Activated naive CD8-positive, alpha-beta T cell treated with anti-CD3 and anti-CD28 coated beads, Interleukin-2, amount 50 U/mL, for 24 hours (primary cell): ENCODE results near the gene CORO7.
A peak's percentile ranks its signal among the peaks of the same experiment; 100 is the strongest.

Experiments
- ATAC-seq: fragments of 150-1000 bp; cut with Tn5 transposase; one replicate; pipeline ENCODE4 v1.10.0; 2021
- DNase-seq: peaks from one replicate; pipeline ENCODE4 v3.0.0; 2021
- H3K27ac Mint-ChIP-seq: one replicate; pipeline ENCODE4 v1.8.0; 2021; ENCODE audit warnings: mild to moderate bottlenecking, mixed read lengths
- H3K27me3 Mint-ChIP-seq: one replicate; pipeline ENCODE4 v1.8.0; 2021; ENCODE audit warnings: mixed read lengths
- H3K36me3 Mint-ChIP-seq: one replicate; pipeline ENCODE4 v1.8.0; 2021; ENCODE audit warnings: low read depth, mixed read lengths
- H3K4me1 Mint-ChIP-seq: one replicate; pipeline ENCODE4 v1.8.0; 2021; ENCODE audit warnings: mixed read lengths
- H3K4me3 Mint-ChIP-seq: one replicate; pipeline ENCODE4 v1.8.0; 2021; ENCODE audit warnings: mild to moderate bottlenecking, moderate library complexity, mixed read lengths
- H3K9me3 Mint-ChIP-seq: one replicate; pipeline ENCODE4 v1.8.0; 2021; ENCODE audit warnings: mixed read lengths

Gene CORO7

DNA sequence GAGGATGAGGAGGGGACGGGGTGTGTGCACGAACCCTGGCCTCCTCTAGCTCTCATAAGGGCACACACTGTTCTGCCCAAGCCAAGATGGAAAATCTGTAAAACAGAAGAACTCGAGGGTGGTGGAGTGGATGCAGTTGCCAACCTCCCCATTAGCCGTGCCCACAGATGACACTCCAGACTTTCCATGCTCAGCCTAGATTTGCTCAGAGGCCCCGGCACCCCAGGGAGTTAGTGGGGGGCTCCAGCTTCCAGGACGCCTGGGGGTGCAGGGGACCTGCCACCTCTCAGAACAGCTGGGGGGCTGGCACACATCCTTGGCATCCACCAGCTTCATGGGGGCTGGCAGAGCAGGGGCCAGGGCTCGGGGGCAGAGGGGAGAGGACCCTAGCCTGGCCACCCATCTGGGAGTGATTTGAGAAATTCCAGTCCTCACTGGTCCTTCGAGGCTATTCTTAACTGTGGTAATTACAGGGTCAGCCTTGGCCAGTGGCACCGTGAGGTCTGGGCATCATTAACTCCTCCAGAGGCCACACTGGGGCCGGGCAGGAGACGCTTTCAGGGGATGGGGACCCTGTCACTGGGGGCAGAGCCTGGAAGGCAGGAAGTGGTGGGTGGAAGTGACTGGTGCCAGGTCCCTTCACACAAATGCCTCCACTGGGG is 30.5 kb downstream of the CORO7 start:
- no peaks in the 10 kb centered on the region for H3K36me3 Mint-ChIP-seq
- H3K9me3 Mint-ChIP-seq: no peaks in the 10 kb centered on the region
- DNase-seq: no peak
- no peak overlapping the region for H3K4me3 Mint-ChIP-seq
- no peak overlapping the region for H3K27ac Mint-ChIP-seq
- peaks cover 2% of the 10 kb centered on the region for H3K4me1 Mint-ChIP-seq
- no peaks in the 10 kb centered on the region for H3K27me3 Mint-ChIP-seq
- no peak for ATAC-seq

DNA sequence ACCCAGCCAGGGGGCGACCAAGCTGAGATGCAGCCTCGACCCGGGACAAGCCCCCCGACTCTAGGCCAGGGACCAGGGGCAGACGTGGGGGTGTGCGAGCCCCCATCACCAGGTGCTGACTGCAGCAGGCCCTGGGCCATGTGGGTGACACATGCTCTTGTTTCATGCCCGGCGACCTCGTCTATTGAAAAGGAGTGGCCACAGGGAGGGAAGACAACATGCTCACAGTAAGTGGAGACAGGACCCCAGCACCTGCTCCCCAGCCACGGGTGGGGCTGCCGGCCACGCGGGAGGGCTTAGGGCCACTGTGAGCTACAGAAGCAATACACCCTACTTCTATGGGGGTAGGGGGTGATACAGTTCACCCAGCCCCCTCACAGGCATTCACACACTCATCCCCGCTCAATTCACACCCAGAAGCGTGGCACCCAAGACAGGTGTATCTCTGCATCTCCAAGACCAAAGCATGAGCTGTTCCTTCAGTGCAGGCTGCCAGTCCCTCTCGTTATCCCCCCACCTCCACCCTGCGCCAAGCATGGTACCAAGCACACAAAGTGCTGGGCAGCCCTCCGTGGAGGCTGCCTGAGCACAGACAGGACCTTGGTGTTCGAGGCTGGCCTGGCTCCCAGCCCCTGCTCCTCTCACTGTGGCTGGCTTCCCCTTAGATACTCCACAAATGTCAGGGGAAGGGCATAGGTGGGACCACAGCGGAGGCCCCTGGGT is 31.2 kb downstream of the CORO7 start:
- DNase-seq (no peak), ATAC-seq (no peak)
- no peak overlapping the region for H3K27ac Mint-ChIP-seq
- H3K4me3 Mint-ChIP-seq: no peak overlapping the region
- peaks cover 2% of the 10 kb centered on the region for H3K4me1 Mint-ChIP-seq
- H3K36me3 Mint-ChIP-seq: no peaks in the 10 kb centered on the region
- no peaks in the 10 kb centered on the region for H3K9me3 Mint-ChIP-seq
- H3K27me3 Mint-ChIP-seq: no peaks in the 10 kb centered on the region

DNA sequence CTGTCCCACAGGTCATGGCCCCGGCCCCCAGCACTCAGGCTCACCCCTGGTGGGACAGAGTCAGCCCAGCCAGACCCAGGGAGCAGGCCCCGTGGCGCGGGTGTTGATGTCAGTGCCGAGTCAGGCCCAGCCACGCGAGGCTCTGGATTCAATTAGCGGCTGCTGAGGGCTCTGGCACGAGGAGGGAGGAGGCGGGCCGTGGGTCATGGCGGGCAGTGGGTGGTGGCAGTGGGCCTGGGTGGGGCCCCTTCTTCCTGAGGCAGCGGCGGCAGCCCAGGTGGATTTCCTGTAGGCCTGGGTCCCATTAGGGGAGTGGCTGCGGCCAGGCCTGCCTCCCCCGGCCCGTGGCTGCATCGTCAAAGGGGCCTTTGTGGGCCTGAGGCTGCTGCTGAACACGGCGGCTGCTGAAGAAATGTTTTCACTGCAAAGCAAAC is 31.9 kb downstream of the CORO7 start:
- Mint-ChIP-seq H3K9me3 (no peaks in the 10 kb centered on the region), H3K27me3 (no peaks in the 10 kb centered on the region), H3K4me1 (peaks cover 2% of the 10 kb centered on the region), H3K27ac (no peak overlapping the region), H3K4me3 (no peak overlapping the region), H3K36me3 (no peaks in the 10 kb centered on the region)
- DNase-seq: no peak
- ATAC-seq: no peak

DNA sequence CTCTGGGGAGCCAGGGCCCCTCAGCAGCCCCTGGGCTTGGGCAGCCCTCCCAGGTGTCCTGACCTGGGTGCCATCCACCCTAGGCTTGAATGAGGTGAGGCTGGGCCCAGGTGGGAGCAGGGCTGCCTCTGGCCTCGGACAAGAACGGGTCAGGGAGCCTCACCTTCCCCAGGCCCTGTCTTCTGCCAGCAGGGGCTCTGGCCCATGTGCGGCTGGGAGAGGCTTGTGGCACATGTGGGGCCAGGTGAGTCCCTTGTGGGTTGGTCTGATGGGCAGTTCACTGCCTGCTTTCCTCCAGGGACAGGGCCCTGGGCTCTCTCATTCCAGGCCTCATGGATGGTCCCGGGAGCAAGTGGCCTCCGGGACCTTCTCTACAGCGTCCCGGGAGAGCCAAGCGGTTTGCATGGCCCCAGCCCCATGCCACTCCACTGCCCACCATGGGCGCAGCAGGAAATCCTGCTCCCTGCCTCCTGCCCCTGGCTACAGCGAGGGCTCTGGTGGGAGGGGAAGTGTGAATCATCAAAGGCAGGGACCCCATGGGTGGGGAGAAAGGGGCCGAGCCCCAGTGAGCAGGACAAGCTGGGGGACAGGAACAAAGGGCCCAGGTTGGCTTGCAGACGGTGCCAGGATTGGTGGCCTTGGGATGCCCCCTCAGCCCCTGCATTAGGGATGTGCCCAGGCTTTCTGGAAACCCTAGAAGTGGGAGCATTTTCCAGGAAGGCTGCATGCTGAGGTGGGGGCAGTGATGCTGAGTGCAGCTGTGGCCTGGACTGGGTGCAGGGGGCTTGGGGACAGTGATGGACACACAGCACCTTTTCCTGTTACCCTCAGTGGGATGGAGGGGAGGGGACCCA is 32.6 kb downstream of the CORO7 start:
- Mint-ChIP-seq H3K27ac (no peak overlapping the region), H3K4me1 (peaks cover 2% of the 10 kb centered on the region), H3K36me3 (no peaks in the 10 kb centered on the region), H3K27me3 (no peaks in the 10 kb centered on the region), H3K4me3 (no peak overlapping the region), H3K9me3 (no peaks in the 10 kb centered on the region)
- no peak for ATAC-seq
- no peak for DNase-seq

DNA sequence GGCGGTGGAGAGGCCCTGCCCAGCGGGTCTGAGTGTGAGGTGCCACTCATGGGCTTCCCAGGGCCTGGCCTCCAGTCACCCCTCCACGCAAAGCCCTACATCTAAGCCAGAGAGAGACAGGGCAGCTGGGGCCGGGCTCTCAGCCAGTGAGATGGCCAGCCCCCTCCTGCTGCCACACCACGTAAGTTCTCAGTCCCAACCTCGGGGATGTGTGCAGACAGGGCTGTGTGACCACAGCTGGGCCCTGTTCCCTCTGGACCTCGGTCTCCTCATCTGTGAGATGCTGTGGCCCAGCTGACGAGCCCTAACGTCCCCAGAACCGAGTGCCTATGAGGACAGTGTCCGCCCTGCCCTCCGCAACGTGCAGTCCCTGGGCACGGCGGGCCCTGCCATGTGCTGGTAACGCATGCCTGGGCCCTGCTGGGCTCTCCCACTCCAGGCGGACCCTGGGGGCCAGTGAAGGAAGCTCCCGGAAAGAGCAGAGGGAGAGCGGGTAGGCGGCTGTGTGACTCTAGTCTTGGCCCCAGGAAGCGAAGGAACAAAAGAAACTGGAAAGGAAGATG is 33.5 kb downstream of the CORO7 start:
- H3K27me3 Mint-ChIP-seq: no peaks in the 10 kb centered on the region
- H3K27ac Mint-ChIP-seq: no peak overlapping the region
- DNase-seq: no peak
- ATAC-seq: no peak
- no peaks in the 10 kb centered on the region for H3K9me3 Mint-ChIP-seq
- H3K36me3 Mint-ChIP-seq: no peaks in the 10 kb centered on the region
- no peak overlapping the region for H3K4me3 Mint-ChIP-seq
- peaks cover 2% of the 10 kb centered on the region for H3K4me1 Mint-ChIP-seq

DNA sequence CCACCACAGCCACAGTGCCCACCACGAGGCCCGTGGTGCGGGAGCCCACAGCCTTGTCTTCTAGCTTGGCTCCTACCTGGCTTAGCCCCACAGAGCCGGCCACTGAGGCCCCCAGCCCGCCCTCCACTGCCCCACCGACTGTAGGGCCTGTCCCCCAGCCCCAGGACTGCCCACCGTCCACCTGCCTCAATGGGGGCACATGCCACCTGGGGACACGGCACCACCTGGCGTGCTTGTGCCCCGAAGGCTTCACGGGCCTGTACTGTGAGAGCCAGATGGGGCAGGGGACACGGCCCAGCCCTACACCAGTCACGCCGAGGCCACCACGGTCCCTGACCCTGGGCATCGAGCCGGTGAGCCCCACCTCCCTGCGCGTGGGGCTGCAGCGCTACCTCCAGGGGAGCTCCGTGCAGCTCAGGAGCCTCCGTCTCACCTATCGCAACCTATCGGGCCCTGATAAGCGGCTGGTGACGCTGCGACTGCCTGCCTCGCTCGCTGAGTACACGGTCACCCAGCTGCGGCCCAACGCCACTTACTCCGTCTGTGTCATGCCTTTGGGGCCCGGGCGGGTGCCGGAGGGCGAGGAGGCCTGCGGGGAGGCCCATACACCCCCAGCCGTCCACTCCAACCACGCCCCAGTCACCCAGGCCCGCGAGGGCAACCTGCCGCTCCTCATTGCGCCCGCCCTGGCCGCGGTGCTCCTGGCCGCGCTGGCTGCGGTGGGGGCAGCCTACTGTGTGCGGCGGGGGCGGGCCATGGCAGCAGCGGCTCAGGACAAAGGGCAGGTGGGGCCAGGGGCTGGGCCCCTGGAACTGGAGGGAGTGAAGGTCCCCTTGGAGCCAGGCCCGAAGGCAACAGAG is 34.2 kb downstream of the CORO7 start:
- Mint-ChIP-seq H3K27ac (no peak overlapping the region), H3K27me3 (no peaks in the 10 kb centered on the region), H3K9me3 (no peaks in the 10 kb centered on the region), H3K4me3 (no peak overlapping the region), H3K4me1 (peaks cover 2% of the 10 kb centered on the region), H3K36me3 (no peaks in the 10 kb centered on the region)
- ATAC-seq (no peak), DNase-seq (no peak)

DNA sequence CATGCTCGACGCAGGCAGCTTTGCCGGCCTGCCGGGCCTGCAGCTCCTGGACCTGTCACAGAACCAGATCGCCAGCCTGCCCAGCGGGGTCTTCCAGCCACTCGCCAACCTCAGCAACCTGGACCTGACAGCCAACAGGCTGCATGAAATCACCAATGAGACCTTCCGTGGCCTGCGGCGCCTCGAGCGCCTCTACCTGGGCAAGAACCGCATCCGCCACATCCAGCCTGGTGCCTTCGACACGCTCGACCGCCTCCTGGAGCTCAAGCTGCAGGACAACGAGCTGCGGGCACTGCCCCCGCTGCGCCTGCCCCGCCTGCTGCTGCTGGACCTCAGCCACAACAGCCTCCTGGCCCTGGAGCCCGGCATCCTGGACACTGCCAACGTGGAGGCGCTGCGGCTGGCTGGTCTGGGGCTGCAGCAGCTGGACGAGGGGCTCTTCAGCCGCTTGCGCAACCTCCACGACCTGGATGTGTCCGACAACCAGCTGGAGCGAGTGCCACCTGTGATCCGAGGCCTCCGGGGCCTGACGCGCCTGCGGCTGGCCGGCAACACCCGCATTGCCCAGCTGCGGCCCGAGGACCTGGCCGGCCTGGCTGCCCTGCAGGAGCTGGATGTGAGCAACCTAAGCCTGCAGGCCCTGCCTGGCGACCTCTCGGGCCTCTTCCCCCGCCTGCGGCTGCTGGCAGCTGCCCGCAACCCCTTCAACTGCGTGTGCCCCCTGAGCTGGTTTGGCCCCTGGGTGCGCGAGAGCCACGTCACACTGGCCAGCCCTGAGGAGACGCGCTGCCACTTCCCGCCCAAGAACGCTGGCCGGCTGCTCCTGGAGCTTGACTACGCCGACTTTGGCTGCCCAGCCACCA is 35.1 kb downstream of the CORO7 start:
- Mint-ChIP-seq H3K27me3 (no peaks in the 10 kb centered on the region), H3K36me3 (no peaks in the 10 kb centered on the region), H3K9me3 (no peaks in the 10 kb centered on the region), H3K27ac (no peak overlapping the region), H3K4me3 (no peak overlapping the region), H3K4me1 (no peaks in the 10 kb centered on the region)
- ATAC-seq (no peak), DNase-seq (no peak)

DNA sequence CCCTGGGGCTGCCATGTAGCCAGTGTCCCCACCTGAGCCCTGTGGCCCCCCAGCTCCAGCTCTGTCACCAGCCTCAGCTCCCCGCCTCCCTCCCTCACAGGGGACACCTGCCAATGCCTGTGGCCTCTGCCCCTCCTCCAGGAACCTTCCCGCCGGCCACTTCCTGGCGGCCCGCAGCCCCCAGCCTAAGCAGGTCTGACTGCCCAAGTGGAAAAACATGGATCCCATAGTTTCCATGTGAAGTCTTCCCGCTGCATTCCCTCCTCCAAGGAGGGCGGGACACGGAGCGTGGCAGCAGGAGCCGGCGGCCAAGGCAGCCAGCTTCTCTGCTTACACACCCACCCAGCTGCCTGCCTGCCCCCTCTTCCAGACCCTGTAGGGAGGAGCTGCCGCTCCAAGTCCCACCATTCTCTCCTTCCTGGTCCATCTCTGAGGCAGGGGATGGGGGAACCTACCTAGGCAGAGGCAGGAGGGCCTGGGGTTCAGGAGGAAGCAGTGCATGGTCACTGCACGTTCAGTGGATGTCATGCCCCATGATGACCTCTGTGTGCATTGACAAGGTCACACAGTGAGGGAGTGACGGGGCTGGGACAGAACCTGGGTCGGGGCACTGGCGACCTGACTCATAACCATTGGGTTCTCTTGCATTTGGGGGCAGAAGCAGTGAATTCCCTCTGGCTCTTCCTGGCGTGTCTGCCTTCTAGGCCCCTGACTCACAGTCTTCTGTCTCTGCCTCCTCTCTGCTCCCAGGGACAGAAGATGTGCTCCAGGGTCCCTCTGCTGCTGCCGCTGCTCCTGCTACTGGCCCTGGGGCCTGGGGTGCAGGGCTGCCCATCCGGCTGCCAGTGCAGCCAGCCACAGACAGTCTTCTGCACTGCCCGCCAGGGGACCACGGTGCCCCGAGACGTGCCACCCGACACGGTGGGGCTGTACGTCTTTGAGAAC is 36.0 kb downstream of the CORO7 start:
- Mint-ChIP-seq H3K27ac (peak overlapping the region; percentile 22), H3K36me3 (no peaks in the 10 kb centered on the region), H3K4me1 (no peaks in the 10 kb centered on the region), H3K4me3 (no peak overlapping the region), H3K27me3 (no peaks in the 10 kb centered on the region), H3K9me3 (no peaks in the 10 kb centered on the region)
- DNase-seq: no peak
- ATAC-seq: no peak

DNA sequence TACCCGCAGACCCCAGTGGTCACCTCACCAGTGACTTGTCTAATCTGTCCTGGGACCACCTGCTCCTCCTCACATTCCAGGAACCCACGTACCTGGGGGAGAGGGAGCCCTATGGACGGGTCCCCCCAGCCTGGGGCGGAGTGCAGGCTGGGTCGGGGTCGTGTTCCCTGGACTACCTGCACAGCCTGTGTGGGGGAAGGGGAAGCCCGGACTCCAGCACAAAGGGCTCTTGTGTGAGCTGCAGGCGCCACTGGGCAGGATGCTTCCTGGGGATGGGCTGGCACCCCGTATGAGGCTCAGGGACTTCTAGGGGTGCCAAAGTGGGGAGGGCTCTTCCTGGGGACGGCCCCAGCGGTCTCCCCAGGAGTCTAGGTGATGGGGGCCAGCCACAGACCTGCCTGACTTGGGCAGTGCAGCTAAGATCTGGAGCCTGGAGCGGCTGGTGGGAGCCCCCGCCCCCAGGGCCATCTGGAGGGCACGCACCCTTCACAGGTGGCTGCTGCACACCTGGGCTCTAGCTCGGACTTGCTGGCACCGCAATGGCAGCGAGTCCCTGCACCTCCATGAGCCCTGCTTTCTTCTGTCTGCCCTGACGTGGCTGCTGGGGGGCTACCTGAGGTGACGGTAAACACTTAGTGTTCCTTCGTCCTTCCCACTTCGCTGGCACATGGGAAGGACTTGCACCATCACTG is 37.3 kb downstream of the CORO7 start:
- Mint-ChIP-seq H3K27me3 (no peaks in the 10 kb centered on the region), H3K4me3 (no peak overlapping the region), H3K27ac (no peak overlapping the region), H3K9me3 (no peaks in the 10 kb centered on the region), H3K36me3 (no peaks in the 10 kb centered on the region), H3K4me1 (no peaks in the 10 kb centered on the region)
- ATAC-seq: no peak
- DNase-seq: no peak

DNA sequence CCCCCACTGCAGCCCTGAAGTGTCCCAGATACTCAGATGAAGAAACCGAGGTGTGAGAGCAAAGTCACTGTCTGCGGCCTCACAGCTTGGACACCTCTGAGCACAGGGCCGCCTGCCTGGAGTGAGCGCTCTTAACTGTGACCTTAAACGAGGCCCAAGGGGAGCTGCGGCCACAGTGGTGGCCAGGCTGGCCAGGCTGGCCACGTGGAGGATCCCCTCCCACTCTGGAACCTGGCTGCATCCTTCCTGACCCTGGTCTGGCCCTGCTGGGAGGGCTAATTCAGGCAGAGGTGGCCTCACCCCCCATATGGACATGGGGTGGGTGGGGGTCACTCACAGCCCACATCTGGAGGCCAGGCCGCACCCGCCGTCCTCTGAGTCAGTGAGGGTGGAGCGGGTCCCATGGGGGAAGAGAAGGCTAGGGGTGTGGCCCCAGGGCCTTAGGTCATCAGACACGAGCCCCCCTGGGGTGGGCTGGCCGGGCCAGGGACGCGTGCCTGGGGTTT is 38.2 kb downstream of the CORO7 start:
- Mint-ChIP-seq H3K9me3 (no peaks in the 10 kb centered on the region), H3K4me1 (no peaks in the 10 kb centered on the region), H3K36me3 (no peaks in the 10 kb centered on the region), H3K27me3 (no peaks in the 10 kb centered on the region), H3K4me3 (no peak overlapping the region), H3K27ac (no peak overlapping the region)
- DNase-seq (no peak), ATAC-seq (no peak)

DNA sequence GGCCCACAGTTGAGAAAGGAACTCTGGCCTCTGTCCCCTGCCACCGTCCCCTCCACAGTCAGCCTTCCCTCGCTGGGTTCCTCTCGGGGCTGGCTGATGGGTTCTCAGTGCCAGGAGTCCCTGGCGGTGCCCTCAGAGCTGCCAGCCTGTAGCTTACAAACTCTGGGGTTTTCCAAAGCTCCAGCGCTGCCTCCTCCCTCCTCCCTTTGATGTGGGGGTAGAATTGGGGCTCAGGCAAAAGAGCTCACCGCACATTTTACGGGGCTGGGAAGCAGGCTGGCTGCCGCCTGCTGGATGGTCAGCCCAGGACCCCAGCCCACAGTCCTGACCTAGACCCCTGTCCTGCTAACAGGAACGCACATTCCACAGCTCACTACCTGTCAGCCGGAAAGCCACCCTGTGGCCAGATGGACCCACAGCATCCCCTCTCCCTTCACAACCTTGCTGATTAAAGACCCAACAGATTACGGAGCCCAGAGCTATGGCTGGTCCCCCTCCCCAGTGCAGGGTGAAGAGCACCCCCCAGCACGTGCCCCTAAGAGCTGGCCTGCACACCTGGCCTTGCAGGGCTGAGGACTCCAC is 38.7 kb downstream of the CORO7 start:
- Mint-ChIP-seq H3K27ac (no peak overlapping the region), H3K9me3 (no peaks in the 10 kb centered on the region), H3K27me3 (no peaks in the 10 kb centered on the region), H3K36me3 (no peaks in the 10 kb centered on the region), H3K4me1 (peaks cover 4% of the 10 kb centered on the region), H3K4me3 (no peak overlapping the region)
- ATAC-seq (no peak), DNase-seq (no peak)
